MM.1S (cell line): Measurements from ENCODE around the gene WSCD1.

ENCODE experiments used
- DNase-seq: peaks from one replicate; pipeline ENCODE4 v3.0.0-alpha.2; 2015
- H2AFZ ChIP-seq: fragments of 300-600 bp; sonication (generic); 2 replicates; pipeline ENCODE4 v1.6.0; 2016; ENCODE audit warnings: antibody characterized with exemption, low read length
- H3F3A ChIP-seq: fragments of 300-600 bp; sonication (generic); 2 replicates; pipeline ENCODE4 v1.6.1; 2016; ENCODE audit warnings: mild to moderate bottlenecking, antibody characterized with exemption, low read length, moderate library complexity, mixed read lengths; ENCODE audit not compliant: insufficient read depth
- H3K27ac ChIP-seq: fragments of 300-600 bp; sonication (generic); 2 replicates; pipeline ENCODE4 v1.5.1; 2016; ENCODE audit warnings: mild to moderate bottlenecking, low read length
- H3K27me3 ChIP-seq: fragments of 300-600 bp; sonication (generic); replicated peaks from 2 replicates; pipeline ENCODE4 v1.6.0; 2016; ENCODE audit warnings: low read length; ENCODE audit not compliant: insufficient read depth
- H3K36me3 ChIP-seq: fragments of 300-600 bp; sonication (generic); replicated peaks from 2 replicates; pipeline ENCODE4 v1.6.1; 2016; ENCODE audit warnings: mild to moderate bottlenecking, low read length, mixed read lengths; ENCODE audit not compliant: insufficient read depth
- H3K4me1 ChIP-seq: fragments of 300-600 bp; sonication (generic); 2 replicates; pipeline ENCODE4 v1.6.1; 2016; ENCODE audit warnings: low read length, mixed read lengths
- H3K4me2 ChIP-seq: fragments of 300-600 bp; sonication (generic); 2 replicates; pipeline ENCODE4 v1.6.0; 2016; ENCODE audit warnings: low read depth, low read length
- H3K4me3 ChIP-seq: fragments of 300-600 bp; sonication (generic); 2 replicates; pipeline ENCODE4 v1.5.1; 2016; ENCODE audit warnings: low read length, mixed read lengths
- H3K79me2 ChIP-seq: fragments of 300-600 bp; sonication (generic); 2 replicates; pipeline ENCODE4 v1.6.1; 2016; ENCODE audit warnings: mixed run types, low read length, mixed read lengths
- H3K9ac ChIP-seq: fragments of 300-600 bp; sonication (generic); 2 replicates; pipeline ENCODE4 v1.6.1; 2016; ENCODE audit warnings: low read length, mixed read lengths
- H3K9me2 ChIP-seq: fragments of 300-600 bp; sonication (generic); replicated peaks from 2 replicates; pipeline ENCODE4 v1.6.1; 2016; ENCODE audit warnings: mild to moderate bottlenecking, low read length, mixed read lengths; ENCODE audit not compliant: insufficient read depth
- H3K9me3 ChIP-seq: fragments of 300-600 bp; sonication (generic); replicated peaks from 2 replicates; pipeline ENCODE4 v1.6.1; 2016; ENCODE audit warnings: mild to moderate bottlenecking, low read length, mixed read lengths; ENCODE audit not compliant: insufficient read depth
- H4K20me1 ChIP-seq: fragments of 300-600 bp; sonication (generic); 2 replicates; pipeline ENCODE4 v1.6.1; 2016; ENCODE audit warnings: mild to moderate bottlenecking, low read length, moderate library complexity, mixed read lengths; ENCODE audit not compliant: insufficient read depth
- CTCF ChIP-seq: fragments of 300-600 bp; sonication (generic); IDR thresholded peaks from 2 replicates; pipeline ENCODE4 v1.5.1; 2016; ENCODE audit warnings: antibody characterized with exemption, low read length, mixed read lengths
- EZH2 ChIP-seq: fragments of 300-600 bp; sonication (generic); optimal IDR thresholded peaks from 2 replicates; pipeline ENCODE3; 2017; ENCODE audit warnings: low read depth, mild to moderate bottlenecking, antibody characterized with exemption, low read length, mixed read lengths
- EZH2phosphoT487 ChIP-seq: fragments of 300-600 bp; sonication (generic); IDR thresholded peaks from 2 replicates; pipeline ENCODE4 v1.6.1; 2018; ENCODE audit warnings: antibody characterized with exemption, low read length

Gene WSCD1

DNA sequence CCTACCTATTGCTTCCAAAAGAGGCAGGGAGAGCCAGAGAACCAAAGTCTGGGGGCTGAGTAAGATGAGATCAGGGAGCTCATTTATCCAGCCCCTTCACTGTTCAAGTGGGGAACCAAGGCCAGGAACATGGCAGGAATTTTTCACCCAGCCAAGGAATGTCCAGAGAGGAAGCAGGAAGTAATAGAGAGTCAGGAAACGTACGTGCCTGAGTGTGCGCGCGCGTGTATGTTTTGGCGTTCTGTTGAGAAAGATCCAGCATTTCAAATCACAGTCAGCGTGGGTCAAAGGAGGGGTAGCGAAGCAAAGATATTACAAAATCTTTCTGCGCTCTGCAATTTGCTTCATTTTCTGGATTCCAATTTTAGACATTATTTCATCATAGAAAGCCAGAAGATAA is 41.9 kb upstream of the WSCD1 start:
- Histone ChIP-seq H3K9me2 (no peaks in the 10 kb centered on the region), H2AFZ (no peak overlapping the region), H3K36me3 (no peaks in the 10 kb centered on the region), H3K9me3 (no peaks in the 10 kb centered on the region), H4K20me1 (no peaks in the 10 kb centered on the region), H3K4me3 (no peak overlapping the region), H3K27me3 (no peaks in the 10 kb centered on the region), H3K79me2 (no peaks in the 10 kb centered on the region), H3K4me2 (no peak overlapping the region), H3K27ac (no peak overlapping the region), H3K9ac (no peak overlapping the region), H3F3A (no peaks in the 10 kb centered on the region), H3K4me1 (no peaks in the 10 kb centered on the region)
- no peak for DNase-seq
- TF ChIP-seq EZH2 (no peak), EZH2phosphoT487 (no peak), CTCF (no peak)

DNA sequence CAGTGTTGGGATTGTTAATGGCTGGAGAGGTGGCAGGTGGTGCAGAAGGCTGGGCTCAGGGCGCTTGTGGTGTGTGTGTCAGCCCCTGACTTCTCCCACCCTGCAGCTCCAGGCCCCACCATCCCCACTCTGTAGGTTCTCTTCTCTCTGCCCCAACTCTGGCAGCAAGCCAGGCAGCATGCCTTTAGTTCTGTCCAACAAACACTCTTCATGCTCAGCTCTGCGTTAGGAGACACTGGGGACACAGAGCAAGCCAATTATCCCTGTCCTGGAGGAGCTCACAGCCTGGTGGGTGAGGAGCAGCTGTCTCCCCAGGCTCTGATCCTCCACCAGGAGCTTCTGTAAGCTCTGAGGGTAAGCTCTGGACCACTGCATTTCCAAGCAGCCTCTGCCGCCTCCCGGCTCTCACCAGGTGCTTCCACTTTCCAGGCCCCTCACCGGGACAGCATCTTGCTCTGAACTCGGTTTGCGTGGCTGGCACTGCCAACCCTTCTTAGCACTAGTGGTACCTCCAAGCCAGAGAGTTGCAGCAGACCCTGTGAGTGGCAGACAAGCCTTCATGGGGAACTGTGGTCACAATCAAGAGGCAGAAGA is 34.3 kb upstream of the WSCD1 start:
- Histone ChIP-seq H3K4me3 (no peak overlapping the region), H3K27me3 (no peaks in the 10 kb centered on the region), H3K9me2 (no peaks in the 10 kb centered on the region), H3K4me1 (no peaks in the 10 kb centered on the region), H3K79me2 (no peaks in the 10 kb centered on the region), H3K36me3 (no peaks in the 10 kb centered on the region), H2AFZ (no peak overlapping the region), H3K9me3 (no peaks in the 10 kb centered on the region), H3K27ac (no peak overlapping the region), H3K4me2 (no peak overlapping the region), H3F3A (no peaks in the 10 kb centered on the region), H4K20me1 (no peaks in the 10 kb centered on the region), H3K9ac (no peak overlapping the region)
- no peak for DNase-seq
- TF ChIP-seq EZH2phosphoT487 (no peak), CTCF (no peak), EZH2 (no peak)

GRCh38 chr17:6040504-6040903 is 29.7 kb upstream of the WSCD1 start:
- TF ChIP-seq EZH2phosphoT487 (no peak), CTCF (no peak), EZH2 (no peak)
- H3K9ac ChIP-seq: no peak overlapping the region
- H3F3A ChIP-seq: no peaks in the 10 kb centered on the region
- H3K9me2 ChIP-seq: no peaks in the 10 kb centered on the region
- H4K20me1 ChIP-seq: no peaks in the 10 kb centered on the region
- H3K36me3 ChIP-seq: no peaks in the 10 kb centered on the region
- no peak for DNase-seq
- H3K27me3 ChIP-seq: no peaks in the 10 kb centered on the region
- no peak overlapping the region for H3K4me3 ChIP-seq
- H3K4me1 ChIP-seq: no peaks in the 10 kb centered on the region
- no peaks in the 10 kb centered on the region for H3K9me3 ChIP-seq
- no peak overlapping the region for H3K27ac ChIP-seq
- H3K79me2 ChIP-seq: no peaks in the 10 kb centered on the region
- no peak overlapping the region for H2AFZ ChIP-seq
- H3K4me2 ChIP-seq: no peak overlapping the region
